K562 (cell line): ENCODE results near the gene RREB1. TPM values are rescaled to one million over a fixed set of nuclear protein-coding genes. Genes with fewer than 3 reads are reported as not detected.

Experiments
- BRD9 ChIP-seq: fragments of 450-650 bp; IDR thresholded peaks from 2 replicates; pipeline ENCODE4 v1.6.1; 2018; ENCODE audit warnings: low read depth; ENCODE audit not compliant: partially characterized antibody
- CBFA2T3 ChIP-seq: fragments of 450-650 bp; IDR thresholded peaks from 2 replicates; pipeline ENCODE4 v1.6.1; 2017
- CREBBP ChIP-seq: IDR thresholded peaks from one replicate; pipeline ENCODE4 v1.6.1; 2012; ENCODE audit warnings: low read depth, mild to moderate bottlenecking, control low read depth, inconsistent platforms, low read length
- DPF2 ChIP-seq: fragments of 450-650 bp; IDR thresholded peaks from 2 replicates; pipeline ENCODE4 v1.6.1; 2016
- FOXK2 ChIP-seq, 2 experiments: fragments of 450-650 bp; IDR thresholded peaks in 1 of 2; conservative IDR thresholded peaks in 1 of 2; 2 replicates each; pipeline ENCODE4 v1.6.1; 2016; ENCODE audit warnings: low read depth in 2 of 2, mild to moderate bottlenecking in 1 of 2
- GTF2E2 ChIP-seq: fragments of 200-800 bp; sonication (Bioruptor generic); IDR thresholded peaks from 2 replicates; pipeline ENCODE4 v1.6.1; 2016; ENCODE audit warnings: missing genetic modification characterization, missing compliant biosample characterization
- KDM1A ChIP-seq, 2 experiments: fragments of 450-650 bp; IDR thresholded peaks; 2 replicates each; pipeline ENCODE4 v1.6.1; 2016; ENCODE audit warnings: mild to moderate bottlenecking in 2 of 2
- MEIS2 ChIP-seq: fragments of 450-650 bp; IDR thresholded peaks from 2 replicates; pipeline ENCODE4 v1.6.1; 2014; ENCODE audit warnings: mild to moderate bottlenecking; ENCODE audit not compliant: partially characterized antibody
- NFRKB ChIP-seq: fragments of 450-650 bp; IDR thresholded peaks from 2 replicates; pipeline ENCODE4 v1.6.1; 2016; ENCODE audit warnings: low read depth
- RBM15 ChIP-seq: fragments of 200-400 bp; formaldehyde crosslinking; IDR thresholded peaks from 2 replicates; pipeline ENCODE4 v1.6.1; 2018; ENCODE audit warnings: mild to moderate bottlenecking, low read length, moderate library complexity; ENCODE audit not compliant: insufficient read depth
- SMARCA4 ChIP-seq: fragments of 450-650 bp; IDR thresholded peaks from 2 replicates; pipeline ENCODE4 v1.6.1; 2016
- STAG1 ChIP-seq: sonication (generic); formaldehyde crosslinking; IDR thresholded peaks from 2 replicates; pipeline ENCODE4 v1.5.0; 2020; ENCODE audit warnings: missing genetic modification reagents, borderline replicate concordance
- TEAD2 ChIP-seq: fragments of 450-650 bp; IDR thresholded peaks from 2 replicates; pipeline ENCODE4 v1.6.1; 2016; ENCODE audit warnings: missing genetic modification characterization, control low read depth, missing compliant biosample characterization
- ZKSCAN8 ChIP-seq: fragments of 200-800 bp; sonication (Bioruptor generic); IDR thresholded peaks from 2 replicates; pipeline ENCODE4 v1.6.1; 2016; ENCODE audit warnings: missing genetic modification characterization, missing compliant biosample characterization
- ZNF384 ChIP-seq: IDR thresholded peaks from 2 replicates; pipeline ENCODE4 v1.6.1; 2012; ENCODE audit warnings: low read depth, low read length, improper control_type of control experiment
- ZNF561 ChIP-seq: fragments of 450-650 bp; formaldehyde crosslinking; conservative IDR thresholded peaks from 2 replicates; pipeline ENCODE4 v1.4.0; 2020; ENCODE audit warnings: mild to moderate bottlenecking, moderate library complexity
- ZNF766 ChIP-seq: fragments of 200-800 bp; sonication (Bioruptor generic); conservative IDR thresholded peaks from 2 replicates; pipeline ENCODE4 v1.6.1; 2016; ENCODE audit warnings: missing genetic modification characterization, missing compliant biosample characterization
- polyA plus RNA-seq, 8 experiments: library from polyadenylated mRNA; depleted of rRNA in 4 of 8; stranded (reverse) in 5 of 8; unstranded in 3 of 8; fragments of >200 nt; fragmentation: Nextera tagmentation in 2 of 8; fragmentation: Illumina TruSeq in 1 of 8; extraction: Ambion mirVana in 2 of 8; extraction: Trizol in 1 of 8; gene quantifications; 2 replicates each; pipeline versions ENCODE4 v1.2.1 to v1.2.3, GENCODE V29; 2011 to 2014; ENCODE audit warnings: inconsistent platforms in 1 of 8, missing spikeins in 1 of 8
- total RNA-seq, 7 experiments: library from RNA; depleted of rRNA in 6 of 7; stranded (reverse); fragments of >200 nt in 6 of 7; fragmentation: Illumina TruSeq in 2 of 7; extraction: Trizol in 2 of 7; gene quantifications; 2 replicates each; pipeline versions ENCODE4 v1.2.1 to v1.2.3, GENCODE V29; 2011 to 2021; ENCODE audit warnings: low replicate concordance in 1 of 7
- TF ChIP-seq, protein P1 (sequence below): fragments of 450-650 bp; conservative IDR thresholded peaks from 2 replicates; pipeline ENCODE4 v1.6.1; 2016; ENCODE audit warnings: missing genetic modification characterization, low read depth, mild to moderate bottlenecking, missing compliant biosample characterization, moderate library complexity
- TF ChIP-seq, protein P2 (sequence below): fragments of 250-450 bp; sonication (Bioruptor Pico); IDR thresholded peaks from 2 replicates; pipeline ENCODE4 v1.8.0; 2022; ENCODE audit warnings: inconsistent platforms
- TF ChIP-seq, protein P3 (sequence below), 2 experiments: fragments of 200-800 bp in 1 of 2; sonication (Bioruptor generic) in 1 of 2; sonication (generic) in 1 of 2; formaldehyde crosslinking in 1 of 2; IDR thresholded peaks in 1 of 2; conservative IDR thresholded peaks in 1 of 2; 2 replicates each; pipeline versions ENCODE4 v1.5.0 to v1.6.1; 2016 to 2020; ENCODE audit warnings: missing compliant biosample characterization in 1 of 2, missing genetic modification characterization in 1 of 2, missing genetic modification reagents in 1 of 2
- TF ChIP-seq, protein P4 (sequence below): sonication (generic); formaldehyde crosslinking; IDR thresholded peaks from 2 replicates; pipeline ENCODE4 v1.8.0; 2022; ENCODE audit warnings: missing genetic modification reagents, mild to moderate bottlenecking, moderate library complexity, borderline replicate concordance
- TF ChIP-seq, protein P5 (sequence below), 2 experiments: fragments of 450-650 bp; IDR thresholded peaks; 2 replicates each; pipeline ENCODE4 v1.6.1; 2016

The RREB1 gene
- total and polyA plus RNA-seq, 9 of the 15 experiments (the other 6 are each of a cell fraction or from before 2014, with no cell fraction given): 3.3 to 64.2 (median 19.3) TPM

DNA sequence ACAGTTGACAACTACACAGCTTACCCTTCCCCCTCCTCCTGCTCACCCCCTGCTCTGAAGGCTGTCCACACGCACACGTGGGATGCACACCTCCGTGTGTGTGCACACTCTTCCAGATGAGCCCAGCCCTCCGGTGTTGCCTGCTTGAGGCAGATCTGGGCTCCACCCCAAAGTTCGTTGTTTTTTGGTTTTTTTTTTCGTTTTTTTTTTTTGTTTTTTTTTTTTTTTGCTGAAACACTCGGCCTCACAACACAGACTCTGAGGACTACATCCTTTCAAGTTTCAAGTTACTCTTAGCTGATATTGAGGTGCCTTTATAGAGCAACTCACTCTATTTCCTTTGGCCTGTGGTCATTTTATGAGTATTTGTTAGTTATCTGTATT lies 88.2 kb downstream of the RREB1 start (continued):
- TF ChIP-seq, protein P1, sequence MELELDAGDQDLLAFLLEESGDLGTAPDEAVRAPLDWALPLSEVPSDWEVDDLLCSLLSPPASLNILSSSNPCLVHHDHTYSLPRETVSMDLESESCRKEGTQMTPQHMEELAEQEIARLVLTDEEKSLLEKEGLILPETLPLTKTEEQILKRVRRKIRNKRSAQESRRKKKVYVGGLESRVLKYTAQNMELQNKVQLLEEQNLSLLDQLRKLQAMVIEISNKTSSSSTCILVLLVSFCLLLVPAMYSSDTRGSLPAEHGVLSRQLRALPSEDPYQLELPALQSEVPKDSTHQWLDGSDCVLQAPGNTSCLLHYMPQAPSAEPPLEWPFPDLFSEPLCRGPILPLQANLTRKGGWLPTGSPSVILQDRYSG (tag): no peak
- TF ChIP-seq RBM15: no peak
- TF ChIP-seq KDM1A (IDR thresholded peaks at IDR 0.05): peak in 1 of 2 experiments; percentile 75; a peak in 1 of 4 replicates
- no peak for TF ChIP-seq STAG1
- no peak for TF ChIP-seq TEAD2
- 0 out of 2 replicates have a peak, but pooled peaks have one; percentile 40 for TF ChIP-seq ZKSCAN8
- TF ChIP-seq, protein P2, sequence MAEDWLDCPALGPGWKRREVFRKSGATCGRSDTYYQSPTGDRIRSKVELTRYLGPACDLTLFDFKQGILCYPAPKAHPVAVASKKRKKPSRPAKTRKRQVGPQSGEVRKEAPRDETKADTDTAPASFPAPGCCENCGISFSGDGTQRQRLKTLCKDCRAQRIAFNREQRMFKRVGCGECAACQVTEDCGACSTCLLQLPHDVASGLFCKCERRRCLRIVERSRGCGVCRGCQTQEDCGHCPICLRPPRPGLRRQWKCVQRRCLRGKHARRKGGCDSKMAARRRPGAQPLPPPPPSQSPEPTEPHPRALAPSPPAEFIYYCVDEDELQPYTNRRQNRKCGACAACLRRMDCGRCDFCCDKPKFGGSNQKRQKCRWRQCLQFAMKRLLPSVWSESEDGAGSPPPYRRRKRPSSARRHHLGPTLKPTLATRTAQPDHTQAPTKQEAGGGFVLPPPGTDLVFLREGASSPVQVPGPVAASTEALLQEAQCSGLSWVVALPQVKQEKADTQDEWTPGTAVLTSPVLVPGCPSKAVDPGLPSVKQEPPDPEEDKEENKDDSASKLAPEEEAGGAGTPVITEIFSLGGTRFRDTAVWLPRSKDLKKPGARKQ (CRISPR knock-in tag): no peak
- 0 out of 2 replicates have a peak, but pooled peaks have one; percentile 44 for TF ChIP-seq GTF2E2 (tag)
- peak; percentile 46 for TF ChIP-seq CBFA2T3
- TF ChIP-seq DPF2: peak; percentile 62; the same call in 1 of the 2 replicates
- TF ChIP-seq MEIS2: no peak
- TF ChIP-seq SMARCA4: peak; percentile 64
- peak; percentile 93 for TF ChIP-seq ZNF384
- TF ChIP-seq, protein P3, sequence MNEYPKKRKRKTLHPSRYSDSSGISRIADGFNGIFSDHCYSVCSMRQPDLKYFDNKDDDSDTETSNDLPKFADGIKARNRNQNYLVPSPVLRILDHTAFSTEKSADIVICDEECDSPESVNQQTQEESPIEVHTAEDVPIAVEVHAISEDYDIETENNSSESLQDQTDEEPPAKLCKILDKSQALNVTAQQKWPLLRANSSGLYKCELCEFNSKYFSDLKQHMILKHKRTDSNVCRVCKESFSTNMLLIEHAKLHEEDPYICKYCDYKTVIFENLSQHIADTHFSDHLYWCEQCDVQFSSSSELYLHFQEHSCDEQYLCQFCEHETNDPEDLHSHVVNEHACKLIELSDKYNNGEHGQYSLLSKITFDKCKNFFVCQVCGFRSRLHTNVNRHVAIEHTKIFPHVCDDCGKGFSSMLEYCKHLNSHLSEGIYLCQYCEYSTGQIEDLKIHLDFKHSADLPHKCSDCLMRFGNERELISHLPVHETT (CRISPR knock-in tag; conservative IDR thresholded peaks at IDR 0.05 in 1 of 2, IDR thresholded peaks at IDR 0.05 in 1 of 2): peak in 1 of 2 experiments; percentile 33; a peak in 1 of 4 replicates
- 0 out of 2 replicates have a peak, but pooled peaks have one; percentile 46 for TF ChIP-seq NFRKB
- peak; percentile 43; the same call in 1 of the 2 replicates for TF ChIP-seq ZNF766
- TF ChIP-seq, protein P4, sequence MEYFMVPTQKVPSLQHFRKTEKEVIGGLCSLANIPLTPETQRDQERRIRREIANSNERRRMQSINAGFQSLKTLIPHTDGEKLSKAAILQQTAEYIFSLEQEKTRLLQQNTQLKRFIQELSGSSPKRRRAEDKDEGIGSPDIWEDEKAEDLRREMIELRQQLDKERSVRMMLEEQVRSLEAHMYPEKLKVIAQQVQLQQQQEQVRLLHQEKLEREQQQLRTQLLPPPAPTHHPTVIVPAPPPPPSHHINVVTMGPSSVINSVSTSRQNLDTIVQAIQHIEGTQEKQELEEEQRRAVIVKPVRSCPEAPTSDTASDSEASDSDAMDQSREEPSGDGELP (CRISPR knock-in tag): peak; percentile 53; the same call in 1 of the 2 replicates
- no peak for TF ChIP-seq CREBBP
- TF ChIP-seq ZNF561 (CRISPR knock-in tag): no peak
- TF ChIP-seq, protein P5, sequence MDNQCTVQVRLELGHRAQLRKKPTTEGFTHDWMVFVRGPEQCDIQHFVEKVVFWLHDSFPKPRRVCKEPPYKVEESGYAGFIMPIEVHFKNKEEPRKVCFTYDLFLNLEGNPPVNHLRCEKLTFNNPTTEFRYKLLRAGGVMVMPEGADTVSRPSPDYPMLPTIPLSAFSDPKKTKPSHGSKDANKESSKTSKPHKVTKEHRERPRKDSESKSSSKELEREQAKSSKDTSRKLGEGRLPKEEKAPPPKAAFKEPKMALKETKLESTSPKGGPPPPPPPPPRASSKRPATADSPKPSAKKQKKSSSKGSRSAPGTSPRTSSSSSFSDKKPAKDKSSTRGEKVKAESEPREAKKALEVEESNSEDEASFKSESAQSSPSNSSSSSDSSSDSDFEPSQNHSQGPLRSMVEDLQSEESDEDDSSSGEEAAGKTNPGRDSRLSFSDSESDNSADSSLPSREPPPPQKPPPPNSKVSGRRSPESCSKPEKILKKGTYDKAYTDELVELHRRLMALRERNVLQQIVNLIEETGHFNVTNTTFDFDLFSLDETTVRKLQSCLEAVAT (IDR thresholded peaks at IDR 0.05): peak; percentile 45 to 56; a peak in 2 of 4 replicates
- TF ChIP-seq BRD9: peak; percentile 61
- peak; percentile 73 to 87; a peak in 3 of 4 replicates for TF ChIP-seq FOXK2 (conservative IDR thresholded peaks at IDR 0.05 in 1 of 2, IDR thresholded peaks at IDR 0.05 in 1 of 2; ENCODE audit: low read depth in 2 of 2)
